ENCODE data around the gene DOP1A. TPM values are rescaled to one million over a fixed set of nuclear protein-coding genes. Genes with fewer than 3 reads are reported as not detected.

DOP1A gene
- total RNA-seq, 1 donor = 44.0 TPM

DNA sequence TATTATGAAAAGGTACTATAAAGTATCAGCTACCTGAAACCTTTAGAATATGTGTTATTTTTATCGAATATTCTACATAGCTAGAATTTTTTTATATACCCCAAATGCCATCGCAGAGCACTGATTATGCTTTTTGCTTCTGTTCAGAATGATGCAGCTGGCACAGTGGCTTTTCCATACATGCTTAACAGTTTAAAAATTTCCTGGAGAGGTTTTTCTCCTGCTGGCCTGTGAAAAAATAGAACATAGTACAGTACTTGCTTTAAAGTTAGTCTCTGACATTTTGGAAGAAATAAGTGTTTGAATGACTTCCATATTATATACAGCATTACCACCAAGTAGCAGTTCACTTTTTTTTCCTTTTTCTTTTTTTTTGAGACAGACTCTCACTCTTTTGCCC, 5.3 kb downstream of the DOP1A start:
- TF ChIP-seq, protein P1, sequence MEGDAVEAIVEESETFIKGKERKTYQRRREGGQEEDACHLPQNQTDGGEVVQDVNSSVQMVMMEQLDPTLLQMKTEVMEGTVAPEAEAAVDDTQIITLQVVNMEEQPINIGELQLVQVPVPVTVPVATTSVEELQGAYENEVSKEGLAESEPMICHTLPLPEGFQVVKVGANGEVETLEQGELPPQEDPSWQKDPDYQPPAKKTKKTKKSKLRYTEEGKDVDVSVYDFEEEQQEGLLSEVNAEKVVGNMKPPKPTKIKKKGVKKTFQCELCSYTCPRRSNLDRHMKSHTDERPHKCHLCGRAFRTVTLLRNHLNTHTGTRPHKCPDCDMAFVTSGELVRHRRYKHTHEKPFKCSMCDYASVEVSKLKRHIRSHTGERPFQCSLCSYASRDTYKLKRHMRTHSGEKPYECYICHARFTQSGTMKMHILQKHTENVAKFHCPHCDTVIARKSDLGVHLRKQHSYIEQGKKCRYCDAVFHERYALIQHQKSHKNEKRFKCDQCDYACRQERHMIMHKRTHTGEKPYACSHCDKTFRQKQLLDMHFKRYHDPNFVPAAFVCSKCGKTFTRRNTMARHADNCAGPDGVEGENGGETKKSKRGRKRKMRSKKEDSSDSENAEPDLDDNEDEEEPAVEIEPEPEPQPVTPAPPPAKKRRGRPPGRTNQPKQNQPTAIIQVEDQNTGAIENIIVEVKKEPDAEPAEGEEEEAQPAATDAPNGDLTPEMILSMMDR (IDR thresholded peaks at IDR 0.05; ENCODE audit: insufficient read depth, low read depth, low read length) = no peak
- no peak for DNase-seq (ENCODE audit: low read depth)
- H3K4me3 ChIP-seq (ENCODE audit: low read depth, low read length) = no peak overlapping the region

- no peak overlapping the region for H3K4me3 ChIP-seq (ENCODE audit: low read depth, low read length)
- no peak for DNase-seq (ENCODE audit: low read depth)
- TF ChIP-seq, protein P1 (IDR thresholded peaks at IDR 0.05; ENCODE audit: insufficient read depth, low read depth, low read length) = no peak
These were observed 6.1 kb downstream of the DOP1A start for GRCh38 chr6:83073615-83074014.

GRCh38 chr6:83083476-83083875, 16.0 kb downstream of the DOP1A start:
- no peak overlapping the region for H3K4me3 ChIP-seq (ENCODE audit: low read depth, low read length)
- no peak for DNase-seq (ENCODE audit: low read depth)
- TF ChIP-seq, protein P1 (IDR thresholded peaks at IDR 0.05; ENCODE audit: insufficient read depth, low read depth, low read length) = no peak

DNA sequence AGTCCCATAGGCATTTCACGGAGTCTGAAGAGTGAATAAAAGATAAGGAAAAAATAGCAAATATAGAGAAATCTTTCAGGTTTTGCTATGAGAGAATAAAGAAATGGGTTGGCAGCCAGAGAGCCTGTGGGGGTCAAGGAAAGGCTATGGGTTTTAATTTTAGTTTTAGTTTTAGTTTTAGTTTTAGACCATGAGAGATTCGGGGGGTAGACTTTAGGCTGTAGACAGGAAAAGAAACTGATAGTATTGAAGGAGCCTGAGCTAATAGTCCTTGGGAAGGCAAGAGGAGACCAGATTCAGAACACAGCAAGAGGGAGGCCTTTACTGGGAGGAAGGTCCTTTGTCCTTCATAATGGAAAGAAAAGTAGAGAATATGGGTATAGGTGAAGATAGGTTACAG, 19.3 kb downstream of the DOP1A start:
- no peak overlapping the region for H3K4me3 ChIP-seq (ENCODE audit: low read depth, low read length)
- TF ChIP-seq, protein P1 (IDR thresholded peaks at IDR 0.05; ENCODE audit: insufficient read depth, low read depth, low read length) = no peak
- no peak for DNase-seq (ENCODE audit: low read depth)

- no peak overlapping the region for H3K4me3 ChIP-seq (ENCODE audit: low read depth, low read length)
- TF ChIP-seq, protein P1 (IDR thresholded peaks at IDR 0.05; ENCODE audit: insufficient read depth, low read depth, low read length) = no peak
- DNase-seq (ENCODE audit: low read depth) = peak; percentile 48
These were observed 25.4 kb downstream of the DOP1A start for GRCh38 chr6:83092756-83093399.

DNA sequence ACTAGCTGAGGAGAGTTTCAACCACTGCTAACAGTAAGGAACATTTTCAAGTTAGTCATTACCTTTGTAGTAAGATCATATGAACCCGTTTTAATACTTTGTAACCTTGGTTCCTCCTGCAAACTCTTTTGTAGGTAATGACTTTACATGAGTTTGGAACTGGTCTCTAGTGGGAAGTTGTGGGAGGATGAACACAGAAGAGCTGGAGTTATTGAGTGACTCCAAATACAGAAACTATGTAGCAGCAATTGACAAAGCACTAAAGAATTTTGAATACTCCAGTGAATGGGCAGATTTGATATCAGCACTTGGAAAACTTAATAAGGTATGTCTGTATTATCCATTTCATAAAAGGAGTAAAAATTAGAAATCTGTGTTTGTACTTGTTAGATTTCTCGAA, 29.3 kb downstream of the DOP1A start:
- no peak overlapping the region for H3K4me3 ChIP-seq (ENCODE audit: low read depth, low read length)
- TF ChIP-seq, protein P1 (IDR thresholded peaks at IDR 0.05; ENCODE audit: insufficient read depth, low read depth, low read length) = no peak
- no peak for DNase-seq (ENCODE audit: low read depth)

- TF ChIP-seq, protein P1 (IDR thresholded peaks at IDR 0.05; ENCODE audit: insufficient read depth, low read depth, low read length) = no peak
- DNase-seq (ENCODE audit: low read depth) = peak; percentile 22
- H3K4me3 ChIP-seq (ENCODE audit: low read depth, low read length) = no peak overlapping the region
These were observed 29.7 kb downstream of the DOP1A start for GRCh38 chr6:83097204-83097603.
